Stimulated activated CD8-positive, alpha-beta memory T cell treated with anti-CD3 and anti-CD28 coated beads, Interleukin-4, amount 100 ng/mL, for 4 hours (primary cell): ENCODE data around the gene CLASRP.

Source experiments
- DNase-seq, 2 donors: peaks; one replicate each; pipeline ENCODE4 v3.0.0-alpha.2; 2020; ENCODE audit warnings: low read depth in 2 of 2, low spot score in 1 of 2

Gene CLASRP

DNA sequence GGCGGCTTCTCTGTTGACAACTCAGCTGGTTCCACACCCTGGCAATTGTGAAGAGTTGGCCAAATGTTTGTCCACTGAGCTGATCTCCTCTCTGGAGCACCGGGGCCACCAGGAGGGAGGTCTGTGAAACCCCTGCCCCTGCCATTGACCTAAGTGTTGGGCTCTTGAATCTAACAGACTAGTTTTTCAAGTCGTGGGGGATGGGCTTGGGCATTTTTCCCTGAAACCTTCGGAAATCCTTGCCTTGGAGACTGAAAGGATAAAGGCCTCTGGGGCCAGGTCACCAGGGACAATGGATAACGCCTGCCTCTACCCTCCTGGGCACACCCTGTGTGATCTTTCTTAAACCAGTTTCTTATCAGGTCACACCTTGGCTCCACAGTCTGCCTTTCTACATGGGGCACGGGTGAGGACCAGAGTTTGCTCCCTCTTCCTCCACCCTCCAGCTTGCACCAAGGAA is 41.1 kb downstream of the CLASRP start:
- DNase-seq: no peak

DNA sequence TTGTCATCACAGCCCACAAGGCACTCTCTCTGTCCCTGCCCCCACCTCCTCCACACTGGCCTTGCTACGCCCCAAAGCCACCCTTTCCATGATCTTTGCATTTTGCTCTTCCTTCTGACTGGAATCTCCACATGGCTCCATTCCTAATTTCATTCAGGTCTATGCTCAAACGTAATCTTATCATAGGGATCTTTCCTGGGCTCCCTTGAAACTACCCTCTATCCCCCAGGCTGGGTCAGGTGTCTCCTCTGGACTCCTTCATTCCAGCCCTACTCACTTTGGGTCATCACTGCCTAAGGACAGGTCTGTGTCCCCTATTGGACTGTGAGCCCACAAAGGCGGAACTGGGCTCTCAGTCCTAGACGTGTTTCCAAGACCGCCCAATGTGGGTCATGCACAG is 43.3 kb downstream of the CLASRP start:
- no peak for DNase-seq

DNA sequence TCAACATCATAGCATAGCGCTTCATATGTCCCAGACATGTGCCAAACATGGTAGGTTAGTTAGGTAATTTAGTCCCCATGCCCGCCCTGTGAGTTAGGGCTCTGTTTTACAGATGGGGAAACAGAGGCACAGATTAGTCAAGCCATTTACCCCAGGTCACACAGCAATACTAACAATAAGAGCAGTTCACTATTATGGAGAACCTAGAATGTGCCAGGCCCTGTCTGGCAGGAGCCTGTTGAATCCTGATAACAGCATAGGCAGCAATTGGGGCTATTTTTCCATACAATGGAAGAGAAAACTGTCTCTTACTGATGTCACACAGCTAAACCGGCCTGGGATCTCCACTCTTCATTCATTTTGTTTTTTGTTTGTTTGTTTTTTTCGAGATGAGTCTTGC is 47.6 kb downstream of the CLASRP start:
- no peak for DNase-seq

DNA sequence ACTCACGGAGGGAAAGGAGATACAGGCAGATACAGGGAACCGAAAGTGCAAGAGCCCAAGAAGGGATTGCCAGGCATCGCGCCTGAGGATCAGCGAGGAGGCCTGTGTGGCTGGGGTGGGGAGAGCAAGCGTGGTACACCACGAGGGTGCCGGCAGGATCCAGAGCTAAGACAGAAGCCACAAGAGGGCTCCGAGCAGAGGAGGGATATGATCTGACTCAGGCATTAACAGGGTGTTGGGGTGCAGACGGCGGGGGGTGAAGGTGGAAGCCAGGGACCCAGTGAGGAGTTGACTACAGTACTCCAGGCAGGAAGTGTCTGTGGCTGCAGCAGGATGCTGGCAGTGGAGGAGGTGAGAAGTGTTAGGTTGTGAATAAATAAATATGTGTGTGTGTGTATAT is 48.7 kb downstream of the CLASRP start:
- DNase-seq: peak in 1 of 2 donors; percentile 50

DNA sequence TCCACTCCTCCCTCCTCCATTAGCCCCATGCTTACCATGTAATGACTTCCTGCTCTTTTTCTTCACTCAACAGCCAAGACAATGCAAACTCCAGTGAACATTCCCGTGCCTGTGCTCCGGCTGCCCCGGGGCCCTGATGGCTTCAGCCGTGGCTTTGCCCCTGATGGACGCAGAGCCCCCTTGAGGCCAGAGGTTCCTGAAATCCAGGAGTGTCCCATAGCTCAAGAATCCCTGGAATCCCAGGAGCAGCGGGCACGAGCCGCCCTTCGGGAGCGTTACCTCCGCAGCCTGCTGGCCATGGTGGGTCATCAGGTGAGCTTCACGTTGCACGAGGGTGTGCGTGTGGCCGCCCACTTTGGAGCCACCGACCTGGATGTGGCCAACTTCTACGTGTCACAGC is 51.2 kb downstream of the CLASRP start:
- DNase-seq: no peak

DNA sequence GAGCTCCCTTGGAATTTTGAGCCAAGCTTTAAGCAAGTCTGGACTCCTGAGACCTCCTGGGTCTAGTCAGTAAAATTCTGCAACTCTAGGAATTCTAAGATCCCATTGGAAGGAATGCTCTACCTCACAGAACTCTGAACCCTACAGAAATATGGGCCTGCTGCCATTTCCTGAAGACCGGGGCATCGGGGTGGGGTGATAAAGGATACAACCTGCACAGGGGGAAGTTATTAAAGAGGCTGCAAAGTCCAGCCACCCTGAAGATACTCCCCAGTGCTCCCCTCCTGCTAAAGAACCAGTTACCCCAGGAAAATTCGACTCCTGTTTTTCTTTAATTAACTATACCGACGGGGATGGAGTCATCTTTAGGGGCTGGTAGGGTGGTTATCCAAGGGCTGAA is 51.8 kb downstream of the CLASRP start:
- no peak for DNase-seq

DNA sequence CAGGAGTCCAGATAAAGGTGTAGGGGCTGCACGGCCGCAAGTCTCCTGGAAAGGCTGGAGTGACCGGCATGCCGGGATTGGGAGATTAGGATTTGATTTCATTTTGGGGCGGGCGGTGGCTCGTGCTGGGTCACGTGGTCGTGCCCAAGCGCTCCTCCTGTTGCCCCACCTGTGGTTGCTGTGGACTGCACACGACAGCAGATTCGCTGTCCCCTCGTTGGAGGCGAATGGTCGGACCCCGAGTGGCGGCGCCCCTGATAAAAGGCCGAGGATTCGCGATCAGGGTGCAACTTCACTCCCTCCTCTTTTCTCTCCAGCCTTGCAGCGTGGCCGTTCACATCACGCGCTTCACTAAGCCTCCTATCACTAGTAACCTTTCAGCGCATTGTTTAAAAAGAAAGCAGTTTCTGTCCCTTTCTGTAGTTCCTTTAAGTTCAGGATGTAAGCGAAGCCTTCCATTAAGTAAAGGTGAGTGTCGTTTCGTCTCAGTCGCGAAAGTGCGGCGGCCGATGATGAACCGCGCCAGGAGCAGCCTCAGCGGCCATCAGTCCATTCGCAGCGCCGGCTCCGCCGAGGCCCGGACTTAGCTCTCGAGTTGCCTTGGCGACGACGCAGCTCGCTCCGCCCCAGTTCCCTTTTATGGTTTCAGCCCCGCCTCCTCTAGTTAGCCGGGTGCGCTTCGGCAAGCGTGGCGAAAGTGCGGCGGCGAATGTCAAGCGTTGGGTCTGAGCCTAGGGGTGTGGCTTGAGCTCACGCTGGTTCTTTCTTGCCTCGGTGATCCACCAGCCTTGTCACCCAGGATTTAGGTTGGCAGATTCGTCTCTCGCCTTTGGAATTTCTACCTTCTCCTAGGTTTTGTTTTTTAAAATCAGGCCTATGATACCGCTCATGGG is 52.4 kb downstream of the CLASRP start:
- DNase-seq: peak; percentile 93 to 97

DNA sequence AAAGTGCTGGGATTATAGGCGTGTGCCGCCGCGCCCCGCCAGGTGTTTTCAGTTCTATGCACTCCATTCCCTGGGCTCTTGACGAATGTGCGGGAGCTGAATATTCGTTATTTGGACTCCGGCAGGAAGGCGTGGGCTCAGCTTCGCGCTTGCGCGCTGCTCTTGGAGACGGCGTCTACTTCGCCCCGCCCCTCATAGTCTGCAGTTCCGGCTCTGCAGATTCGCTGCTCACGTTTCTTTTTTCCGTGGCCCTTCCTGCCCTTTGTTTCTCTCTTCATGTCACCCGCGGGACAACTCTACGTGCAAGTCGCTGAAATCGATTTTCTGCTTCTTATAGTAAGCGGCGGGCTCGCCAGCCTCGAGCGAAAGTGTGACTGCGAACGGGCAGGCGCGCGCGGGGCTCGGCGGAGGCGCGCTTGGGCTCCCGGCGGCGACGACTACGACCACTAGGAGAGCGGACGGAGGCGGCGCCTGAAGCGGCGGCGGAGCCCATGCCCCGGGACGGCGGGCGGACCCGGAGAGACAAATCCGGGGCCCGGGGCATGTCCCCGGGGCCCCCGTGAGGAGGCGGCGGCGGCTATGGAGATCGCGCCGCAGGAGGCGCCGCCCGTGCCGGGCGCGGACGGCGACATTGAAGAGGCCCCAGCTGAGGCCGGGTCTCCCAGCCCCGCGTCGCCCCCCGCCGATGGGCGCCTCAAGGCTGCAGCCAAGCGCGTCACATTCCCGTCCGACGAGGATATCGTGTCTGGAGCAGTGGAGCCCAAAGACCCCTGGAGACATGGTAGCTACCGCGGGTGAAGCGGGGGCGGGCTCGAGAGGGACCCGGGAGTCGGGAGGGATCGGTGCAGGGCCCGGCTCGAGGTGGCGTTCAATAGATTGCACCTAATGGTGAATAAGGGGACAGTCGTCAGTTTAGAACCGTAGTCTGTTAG is 54.2 kb downstream of the CLASRP start, which contains the start of gene PPP1R37:
TSS of gene PPP1R37 (plus strand) at position 433 of the 932 bp plus-strand sequence. CDS start at position 580, 147 bp downstream.
- peak; percentile 83 to 87 for DNase-seq

DNA sequence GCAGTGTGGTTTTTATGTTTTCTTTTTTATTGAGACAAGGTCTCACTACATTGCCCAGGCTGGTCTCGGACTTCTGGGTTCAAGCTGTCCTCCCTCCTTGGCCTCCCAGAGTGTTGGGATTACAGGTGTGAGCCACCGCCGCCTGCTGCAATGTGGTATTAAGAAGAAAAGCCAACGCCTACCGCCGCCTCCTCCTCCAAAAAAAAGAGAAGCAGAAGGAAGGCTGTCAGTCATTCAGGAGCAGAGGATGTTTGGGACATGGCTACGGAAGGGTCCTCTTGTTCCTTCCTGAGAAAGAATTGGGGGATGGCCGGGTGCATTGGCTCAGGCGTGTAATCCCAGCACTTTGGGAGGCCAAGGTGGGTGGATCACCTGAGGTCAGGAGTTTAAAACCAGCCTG is 55.3 kb downstream of the CLASRP start:
- no peak for DNase-seq

DNA sequence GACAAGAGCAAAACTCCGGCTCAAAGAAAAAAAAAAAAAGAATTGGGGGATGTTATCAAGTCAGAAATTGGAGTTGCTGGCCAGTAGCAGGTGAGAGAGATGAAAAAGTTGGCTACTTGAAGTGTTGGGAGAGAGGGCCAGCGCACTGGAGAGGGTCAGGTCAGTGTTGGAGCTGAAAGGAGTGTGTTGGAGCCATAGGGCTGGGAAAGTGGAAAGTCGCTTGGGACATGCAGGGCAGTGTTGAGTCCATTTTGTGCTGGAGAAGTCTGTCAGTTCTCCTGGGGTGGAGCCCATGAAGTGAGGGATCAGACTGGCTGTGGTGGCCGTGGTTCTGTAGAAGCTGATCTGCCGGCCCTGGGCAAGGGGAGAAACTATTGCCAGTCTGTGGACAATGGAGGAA is 55.9 kb downstream of the CLASRP start:
- no peak for DNase-seq

DNA sequence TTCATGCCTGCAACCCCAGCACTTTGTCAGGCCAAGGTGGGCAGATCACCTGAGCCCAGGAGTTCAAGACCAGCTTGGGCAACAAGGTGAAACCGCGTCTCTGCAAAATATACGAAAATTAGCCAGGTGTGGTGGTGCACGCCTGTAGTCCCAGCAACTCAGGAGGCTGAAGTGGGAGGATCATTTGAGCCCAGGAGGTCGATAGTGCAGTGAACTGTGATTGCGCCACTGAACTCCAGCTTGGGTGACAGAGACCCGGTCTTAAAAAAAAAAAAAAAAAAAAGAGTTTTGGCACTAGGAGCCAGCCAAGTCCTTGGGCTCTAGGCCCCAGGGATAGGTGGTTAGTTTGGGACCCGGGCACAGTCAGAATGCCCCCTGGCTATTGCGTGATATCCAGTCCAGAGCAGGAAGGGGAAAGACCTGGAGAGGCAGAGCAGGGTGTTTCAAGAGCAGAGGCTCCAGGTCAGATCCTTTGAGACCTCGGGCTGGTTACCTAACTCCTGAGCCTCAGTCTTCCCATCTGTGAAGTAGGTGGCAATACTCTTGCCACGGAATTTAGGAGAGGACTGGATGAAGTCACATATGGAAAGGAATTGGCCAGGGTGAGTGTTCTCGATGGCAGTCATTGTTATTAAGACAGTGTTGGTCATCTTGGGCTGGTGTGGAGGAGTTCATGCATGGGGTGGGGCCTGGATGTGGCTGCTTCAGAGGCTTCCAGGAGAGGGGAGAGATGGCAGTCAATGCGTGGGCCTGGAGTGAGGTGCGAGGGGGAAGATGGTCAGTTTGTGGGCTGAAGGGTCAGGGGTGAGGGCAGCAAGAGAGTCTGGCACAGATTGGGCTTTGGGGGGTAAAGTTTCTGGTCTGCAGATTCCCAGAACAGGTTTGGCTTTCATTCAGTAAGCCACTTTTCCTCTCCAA is 56.9 kb downstream of the CLASRP start:
- DNase-seq: no peak

DNA sequence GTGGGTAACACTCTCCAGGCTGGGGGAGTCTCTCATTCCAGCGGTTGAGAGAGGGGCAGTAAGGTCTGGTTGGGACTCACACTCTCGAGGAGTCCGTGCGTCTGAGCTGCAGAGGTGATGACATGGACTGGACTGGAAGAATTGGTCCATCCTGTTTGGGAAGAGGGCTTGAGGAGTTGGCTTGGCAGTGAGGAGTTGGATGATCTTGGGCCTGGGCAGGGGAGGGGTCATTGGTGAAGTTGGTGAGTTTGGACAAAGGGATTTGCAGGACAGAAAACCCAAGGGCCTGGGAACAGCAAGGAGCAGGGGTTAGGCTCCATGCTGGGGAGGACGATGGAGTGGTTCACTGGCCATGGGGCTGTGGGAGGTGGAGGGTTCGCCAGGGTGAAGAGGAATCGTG is 57.9 kb downstream of the CLASRP start:
- no peak for DNase-seq

DNA sequence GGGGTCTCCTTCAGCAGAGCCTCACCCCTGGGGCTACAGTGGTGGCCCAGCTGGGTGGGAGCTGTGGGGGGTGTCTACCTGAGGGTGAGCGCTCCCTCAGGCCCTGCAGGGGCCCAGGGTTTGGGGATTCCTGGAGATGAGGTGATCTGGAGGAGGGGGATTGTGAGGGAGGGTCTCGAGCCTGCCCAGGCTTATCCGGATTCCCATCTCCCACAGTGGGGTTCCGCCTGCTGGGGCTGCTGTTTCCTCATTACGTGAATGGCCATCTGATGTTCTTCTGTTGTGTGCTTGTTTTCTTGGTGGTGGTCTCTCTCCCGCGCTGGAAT is 58.6 kb downstream of the CLASRP start:
- DNase-seq: no peak

DNA sequence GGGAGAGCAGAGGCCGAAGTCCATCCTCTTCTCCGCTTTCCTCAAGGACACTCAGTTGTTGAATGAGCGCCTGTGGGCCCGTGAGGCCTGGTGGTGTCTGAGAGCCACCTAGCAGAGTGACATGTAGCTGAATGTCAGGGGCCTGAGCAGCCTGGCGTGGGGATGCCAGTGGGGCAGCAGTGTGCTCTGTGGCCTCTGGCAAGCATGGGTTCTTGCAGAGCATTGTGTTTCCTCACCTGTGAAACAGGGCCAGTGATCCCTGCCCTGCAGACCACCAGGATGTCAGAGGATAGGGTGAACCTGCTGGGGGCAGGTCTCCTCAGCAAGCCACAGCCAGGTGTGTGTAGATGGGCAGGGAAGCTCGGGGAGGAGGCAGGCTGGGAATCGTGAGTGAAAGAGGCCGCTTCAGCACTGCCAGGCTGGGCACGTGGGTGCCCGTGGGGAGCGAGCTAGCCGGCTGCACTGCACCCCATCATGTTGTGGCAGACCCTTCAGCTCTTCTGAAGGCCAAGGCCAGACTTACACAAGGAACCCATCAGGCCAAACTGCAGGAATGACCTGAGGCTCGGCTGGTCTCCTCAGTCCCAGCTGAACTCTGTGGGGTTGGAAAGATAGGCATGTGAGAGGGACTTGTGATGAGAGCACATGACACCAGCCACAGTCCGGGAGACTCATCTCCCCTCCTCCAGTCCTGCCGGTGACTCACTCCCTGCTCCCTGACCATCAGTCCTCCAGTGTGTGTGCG is 59.1 kb downstream of the CLASRP start:
- DNase-seq: no peak

DNA sequence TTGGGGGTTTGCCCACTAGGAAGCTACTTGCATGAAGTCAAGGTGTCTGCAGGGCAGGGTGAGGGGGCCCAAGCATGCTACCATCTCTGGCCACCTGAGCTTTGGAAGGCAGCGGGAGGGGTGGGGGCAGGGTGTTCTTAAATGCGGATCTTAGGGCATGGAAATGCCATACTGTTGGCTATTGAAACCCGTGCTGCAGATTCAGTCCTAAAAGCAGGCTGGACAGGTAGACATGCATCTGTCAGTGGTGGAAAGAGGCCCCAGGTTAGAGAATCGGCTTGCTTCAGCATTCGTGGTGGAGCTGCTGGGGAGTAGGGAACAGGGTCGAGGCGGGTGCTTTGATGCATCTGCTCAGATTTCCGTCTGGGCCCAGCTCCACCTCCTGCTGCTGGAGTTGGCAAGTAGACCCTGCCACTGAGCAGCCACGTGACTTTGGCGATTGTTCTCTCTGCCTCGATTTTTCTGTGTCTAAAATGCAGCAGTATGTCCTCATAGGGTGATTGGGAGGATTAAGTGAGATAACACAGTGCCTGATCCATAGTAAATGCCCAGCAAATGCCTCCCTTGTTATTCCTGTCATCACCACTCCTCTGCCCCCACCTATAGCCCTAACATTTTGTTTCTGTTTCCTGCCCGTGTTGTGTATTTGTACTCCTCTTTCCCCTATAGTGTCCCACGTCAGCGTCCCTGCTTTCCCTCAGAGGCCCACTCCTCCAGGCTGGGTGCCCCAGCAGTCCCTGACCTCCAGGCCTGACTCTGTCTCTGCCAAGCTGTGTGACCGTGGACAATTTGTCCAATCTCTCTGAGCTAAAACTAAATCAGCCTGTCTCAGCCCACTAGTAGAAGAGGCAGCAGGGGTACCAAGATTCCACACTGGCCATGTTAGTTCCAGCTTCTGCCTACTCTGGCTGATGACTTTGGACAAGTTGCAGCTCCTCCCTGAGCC is 59.9 kb downstream of the CLASRP start:
- DNase-seq: no peak

DNA sequence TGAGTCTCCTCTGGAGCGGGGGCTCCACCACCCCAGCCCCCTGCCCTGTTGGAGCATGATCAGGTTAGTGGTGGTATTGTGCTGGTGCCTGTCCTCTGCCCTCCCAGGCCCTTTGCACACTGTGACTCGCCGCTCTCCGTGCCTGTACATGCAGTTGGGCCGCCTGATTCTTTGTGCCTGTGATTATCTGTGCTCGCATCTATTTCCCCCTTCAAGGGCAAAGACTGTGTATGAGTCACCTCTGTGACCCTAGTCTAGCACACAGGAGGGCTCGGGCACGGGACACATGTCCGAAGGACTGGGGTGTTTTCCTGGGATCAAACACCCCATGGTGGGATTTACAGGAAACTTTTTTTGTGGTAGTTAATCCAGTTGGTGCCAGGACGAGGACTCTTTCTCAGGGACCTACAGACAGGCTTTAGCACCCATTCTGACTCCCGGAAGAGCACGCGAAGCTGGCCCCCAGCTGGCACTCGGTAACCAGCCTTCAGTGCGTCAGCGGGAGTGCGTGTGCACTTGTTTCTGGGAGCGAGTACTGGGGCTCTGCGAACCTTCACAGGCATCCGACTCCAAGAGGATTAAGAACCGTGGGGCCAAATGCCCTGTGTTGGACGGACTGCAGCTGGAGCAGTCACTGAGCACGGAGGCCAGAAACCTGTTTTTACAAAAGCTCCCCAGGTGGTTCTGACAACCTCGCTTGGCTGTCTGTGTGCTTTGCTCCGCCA is 60.8 kb downstream of the CLASRP start:
- no peak for DNase-seq

DNA sequence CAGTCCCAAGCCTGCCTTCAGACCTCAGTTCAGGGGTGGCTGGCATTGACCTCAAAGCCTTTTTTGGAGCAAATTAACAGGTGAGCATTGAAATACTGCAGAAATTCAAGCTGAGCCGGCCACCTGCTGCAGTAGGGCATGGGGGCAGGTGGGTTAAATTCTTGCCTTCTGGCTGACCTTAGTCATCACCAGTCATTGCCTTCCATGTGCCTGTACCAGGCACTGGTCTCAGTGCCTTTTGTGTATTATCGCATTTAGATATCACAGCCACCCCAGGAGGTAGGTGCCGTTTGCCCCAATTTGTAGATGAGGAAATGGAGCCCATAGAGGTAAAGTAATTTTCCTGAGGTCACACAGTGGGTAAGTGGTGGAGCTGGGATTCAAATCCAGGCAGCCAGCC is 61.4 kb downstream of the CLASRP start:
- DNase-seq: no peak

DNA sequence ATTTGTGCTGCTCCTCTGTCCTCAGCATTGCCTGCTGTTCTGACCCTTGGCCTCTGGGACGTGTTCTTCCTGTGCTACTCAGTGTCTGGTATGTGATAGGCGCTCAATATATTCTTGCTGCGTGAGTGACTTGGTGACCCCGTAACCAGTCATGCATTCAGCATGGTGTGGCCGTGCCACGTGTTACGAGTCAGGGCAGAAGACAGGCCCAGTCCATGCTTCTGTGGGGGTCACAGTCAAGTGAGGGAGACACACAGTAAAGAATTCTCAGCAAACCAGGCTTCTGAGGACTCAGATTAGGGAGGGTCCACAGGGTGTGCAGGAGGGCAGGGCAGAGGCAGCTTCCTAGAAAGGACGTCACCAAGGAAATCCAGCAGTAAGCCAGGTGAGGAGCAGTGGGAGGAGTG is 62.0 kb downstream of the CLASRP start:
- no peak for DNase-seq
